IPS DF 4.7 (cell line): Measurements from ENCODE around the gene PI16.

Experiments used
- DNase-seq: peaks from one replicate; pipeline ENCODE4 v3.0.0-alpha.2; 2013; ENCODE audit warnings: low spot score; ENCODE audit errors: extremely low read depth

PI16 gene

GRCh38 chr6:36957773-36958271 is 3.3 kb downstream of the PI16 start:
- no peak for DNase-seq

- DNase-seq, result no peak
These were observed 4.4 kb downstream of the PI16 start for GRCh38 chr6:36958775-36959554.

GRCh38 chr6:36959555-36960250 is 5.2 kb downstream of the PI16 start:
- DNase-seq, result no peak

GRCh38 chr6:36961441-36962435 is 7.2 kb downstream of the PI16 start:
- DNase-seq, result no peak

GRCh38 chr6:36962874-36963273 is 8.3 kb downstream of the PI16 start:
- DNase-seq, result peak; percentile 83

GRCh38 chr6:36963451-36964290 is 9.1 kb downstream of the PI16 start:
- DNase-seq, result no peak

- no peak for DNase-seq
These were observed 9.8 kb downstream of the PI16 start for GRCh38 chr6:36964349-36964748.

- no peak for DNase-seq
These were observed 10.4 kb downstream of the PI16 start for GRCh38 chr6:36964908-36965307.

- DNase-seq, result no peak
These were observed 12.8 kb downstream of the PI16 start for GRCh38 chr6:36967301-36967700.

GRCh38 chr6:36967757-36968156 is 13.2 kb downstream of the PI16 start:
- DNase-seq, result no peak

- DNase-seq, result no peak
These were observed 13.9 kb downstream of the PI16 start for GRCh38 chr6:36968266-36968977.

GRCh38 chr6:36969240-36969691 is 14.7 kb downstream of the PI16 start:
- no peak for DNase-seq

- DNase-seq, result no peak
These were observed 15.7 kb downstream of the PI16 start for GRCh38 chr6:36969988-36970891.

- no peak for DNase-seq
These were observed 16.6 kb downstream of the PI16 start for GRCh38 chr6:36970892-36971842.

- DNase-seq, result no peak
These were observed 17.6 kb downstream of the PI16 start for GRCh38 chr6:36971921-36972673.

GRCh38 chr6:36973190-36973589 is 18.7 kb downstream of the PI16 start:
- no peak for DNase-seq

GRCh38 chr6:36973647-36974046 is 19.1 kb downstream of the PI16 start:
- no peak for DNase-seq
